A673 (cell line): ENCODE results near the gene ENPP1. TPM values are rescaled to one million over a fixed set of nuclear protein-coding genes. Genes with fewer than 3 reads are reported as not detected.

Experiments
- Bru-seq: library from RNA; stranded (reverse); fragments of 400-500 nt; gene quantifications from one replicate; lab custom pipeline; 2021; lab: Mats Ljungman, UMichigan
- BruChase-seq, 2 experiments: library from RNA; stranded (reverse); fragments of 400-500 nt; gene quantifications; one replicate each; lab custom pipeline; 2021; lab: Mats Ljungman, UMichigan
- BruUV-seq: library from RNA; stranded (reverse); fragments of 400-500 nt; replicated peaks from 2 replicates; lab custom pipeline; 2021; lab: Mats Ljungman, UMichigan
- CTCF ChIA-PET: fragments of 300-600 bp; sonication (Branson Sonifier 250); formaldehyde crosslinking; loops from one replicate; lab custom pipeline; 2022; ENCODE audit warnings: antibody characterized with exemption; lab: Charles Lee
- POLR2A ChIA-PET: fragments of 300-600 bp; sonication (Branson Sonifier 250); formaldehyde crosslinking; loops from one replicate; lab custom pipeline; 2022; ENCODE audit warnings: antibody characterized with exemption; ENCODE audit not compliant: low non-redundant PET; lab: Charles Lee
- DNase-seq: peaks from one replicate; pipeline ENCODE4 v3.0.0-alpha.2; 2015; ENCODE audit warnings: low spot score
- H3K27ac ChIP-seq: fragments of 200-600 bp; sonication (generic); 2 replicates; pipeline ENCODE4 v1.5.1; 2016; ENCODE audit warnings: mixed run types, low read depth, mild to moderate bottlenecking, mixed read lengths, antibody characterized with exemption, low read length; ENCODE audit not compliant: poor library complexity, severe bottlenecking
- H3K27me3 ChIP-seq: fragments of 200-600 bp; sonication (generic); replicated peaks from 2 replicates; pipeline ENCODE4 v1.6.1; 2017; ENCODE audit warnings: mixed run types, low read depth, mild to moderate bottlenecking, mixed read lengths, antibody characterized with exemption, low read length; ENCODE audit not compliant: insufficient read depth, poor library complexity
- H3K36me3 ChIP-seq: fragments of 200-600 bp; sonication (generic); 2 replicates; pipeline ENCODE4 v1.6.1; 2016; ENCODE audit warnings: mixed run types, mild to moderate bottlenecking, mixed read lengths, antibody characterized with exemption, low read length; ENCODE audit not compliant: insufficient read depth, poor library complexity, severe bottlenecking
- H3K4me1 ChIP-seq: fragments of 200-600 bp; sonication (generic); 2 replicates; pipeline ENCODE4 v1.6.1; 2017; ENCODE audit warnings: mixed run types, mild to moderate bottlenecking, mixed read lengths, antibody characterized with exemption, low read length; ENCODE audit not compliant: insufficient read depth, poor library complexity, severe bottlenecking
- H3K4me3 ChIP-seq: fragments of 200-600 bp; sonication (generic); 2 replicates; pipeline ENCODE4 v1.5.1; 2016; ENCODE audit warnings: low read depth, mixed run types, mild to moderate bottlenecking, mixed read lengths, low read length; ENCODE audit not compliant: poor library complexity, severe bottlenecking
- H3K9me3 ChIP-seq: fragments of 200-600 bp; sonication (generic); 2 replicates; pipeline ENCODE4 v1.6.1; 2016; ENCODE audit warnings: mixed run types, low read depth, mild to moderate bottlenecking, mixed read lengths, antibody characterized with exemption, low read length; ENCODE audit not compliant: poor library complexity, severe bottlenecking
- CTCF ChIP-seq: fragments of 300-800, 200-600 bp; sonication (generic); conservative IDR thresholded peaks from 2 replicates; pipeline ENCODE4 v1.5.1; 2017; ENCODE audit warnings: low read depth, mild to moderate bottlenecking, antibody characterized with exemption, low read length, moderate library complexity, mixed read lengths
- EZH2 ChIP-seq: fragments of 200-600 bp; sonication (generic); IDR thresholded peaks from 2 replicates; pipeline ENCODE4 v1.6.1; 2017; ENCODE audit warnings: borderline replicate concordance, low read depth, mild to moderate bottlenecking, mixed read lengths, antibody characterized with exemption, low read length; ENCODE audit not compliant: poor library complexity, severe bottlenecking
- intact Hi-C: fragments of 100-400 bp; cut with micrococcal nuclease; formaldehyde crosslinking; loops from one replicate; pipeline ENCODE4 v1.10.0; 2022; ENCODE audit not compliant: unreplicated experiment
- long read RNA-seq: library from polyadenylated mRNA; stranded (forward); transcript quantifications from one replicate; pipeline ENCODE4 v2.0.0, GENCODE V29; 2022
- total RNA-seq: library from RNA; stranded (reverse); gene quantifications from 2 replicates; pipeline ENCODE4 v1.2.3, GENCODE V29; 2021

ENPP1 gene
- total RNA-seq (19.5 and 20.5 TPM in 2 replicates), Bru-seq, nascent RNA (percentile 68 among the genes with signal in this experiment), BruChase-seq, experiment 1, labeled RNA remaining after a 2-hour chase (percentile 62 among the genes with signal in this experiment), BruChase-seq, experiment 2, labeled RNA remaining after a 6-hour chase (percentile 63 among the genes with signal in this experiment)
- long read RNA-seq, full-length matches to known transcripts: 15 of 20 reads
- long read RNA-seq, partial matches to known transcripts: 1 of 20 reads
- long read RNA-seq, other reads (novel, unspliced or antisense): 4 of 20 reads

DNA sequence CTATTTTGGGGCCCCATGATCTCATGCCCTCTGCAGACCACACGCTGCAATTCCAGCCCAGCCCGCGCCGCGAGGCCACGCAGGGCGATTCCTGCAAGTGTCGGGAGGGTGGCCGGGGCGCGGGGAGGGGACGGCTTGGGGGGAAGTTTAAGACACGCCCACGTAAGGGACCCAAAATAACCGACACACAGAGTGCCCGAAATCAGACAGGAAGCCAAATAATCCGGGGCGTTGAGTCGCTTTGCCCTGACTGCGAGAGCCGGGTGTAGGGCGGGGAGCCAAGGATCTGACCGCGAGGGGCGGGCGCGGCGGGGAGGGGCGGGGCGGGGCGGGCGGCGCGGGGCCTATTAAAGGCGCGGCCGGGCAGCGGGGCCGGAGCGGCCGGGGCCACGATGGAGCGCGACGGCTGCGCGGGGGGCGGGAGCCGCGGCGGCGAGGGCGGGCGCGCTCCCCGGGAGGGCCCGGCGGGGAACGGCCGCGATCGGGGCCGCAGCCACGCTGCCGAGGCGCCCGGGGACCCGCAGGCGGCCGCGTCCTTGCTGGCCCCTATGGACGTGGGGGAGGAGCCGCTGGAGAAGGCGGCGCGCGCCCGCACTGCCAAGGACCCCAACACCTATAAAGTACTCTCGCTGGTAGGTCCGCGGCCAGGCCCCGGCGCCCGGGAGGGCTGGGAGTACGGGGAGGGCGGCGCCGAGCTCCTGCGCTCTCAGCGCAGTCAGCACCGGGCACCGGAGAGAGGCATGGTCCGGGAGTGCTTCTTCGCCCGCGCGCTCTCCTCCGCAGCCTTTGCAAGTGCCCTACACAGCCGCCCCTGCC lies at the start of gene ENPP1:
ENPP1 (plus strand) TSS at position 377 of the 816 bp plus-strand sequence; CDS start at position 393, 16 bp downstream.
- BruUV-seq: no TSS peak
- Histone ChIP-seq H3K27ac (peak within 1 kb of the TSS; percentile 43), H3K4me3 (peak within 1 kb of the TSS; percentile 72), H3K27me3 (no peaks in the 10 kb centered on the region), H3K36me3 (no peaks in the 10 kb centered on the region), H3K9me3 (no peaks in the 10 kb centered on the region), H3K4me1 (no peaks in the 10 kb centered on the region)
- POLR2A ChIA-PET: no interaction called here
- DNase-seq: peak; percentile 76
- CTCF ChIA-PET: no interaction called here
- TF ChIP-seq CTCF: peak; percentile 24; the same call in 1 of the 2 replicates
- TF ChIP-seq EZH2: no peak
- intact Hi-C loops: no loop called here

GRCh38 chr6:131758920-131759319 lies 48.9 kb upstream of the ENPP1 start:
- BruUV-seq: no TSS peak
- CTCF ChIA-PET: no interaction called here
- no peak for DNase-seq
- H3K4me3 ChIP-seq: no peak overlapping the region
- no peak for TF ChIP-seq EZH2
- TF ChIP-seq CTCF: no peak
- no peaks in the 10 kb centered on the region for H3K9me3 ChIP-seq
- no peak overlapping the region for H3K27ac ChIP-seq
- H3K4me1 ChIP-seq: peaks cover 44% of the 10 kb centered on the region
- POLR2A ChIA-PET: no interaction called here
- no peaks in the 10 kb centered on the region for H3K36me3 ChIP-seq
- intact Hi-C loops: no loop called here
- H3K27me3 ChIP-seq: no peaks in the 10 kb centered on the region

GRCh38 chr6:131761060-131761761 lies 46.6 kb upstream of the ENPP1 start:
- TF ChIP-seq EZH2 (no peak), CTCF (no peak)
- ChIA-PET POLR2A (no interaction called here), CTCF (no interaction called here)
- H3K9me3 ChIP-seq: no peaks in the 10 kb centered on the region
- DNase-seq: peak; percentile 39
- intact Hi-C loops: loop anchor here (5.0 kb wide), 1 partner anchor 379 kb away; no protein-coding TSS in a partner anchor
- H3K27me3 ChIP-seq: no peaks in the 10 kb centered on the region
- peak overlapping the region; percentile 84 for H3K27ac ChIP-seq
- no peaks in the 10 kb centered on the region for H3K36me3 ChIP-seq
- BruUV-seq: TSS peak; percentile 88
- H3K4me1 ChIP-seq: peaks cover 65% of the 10 kb centered on the region
- no peak overlapping the region for H3K4me3 ChIP-seq
